ENCODE results near the gene CSMD2.

DNA sequence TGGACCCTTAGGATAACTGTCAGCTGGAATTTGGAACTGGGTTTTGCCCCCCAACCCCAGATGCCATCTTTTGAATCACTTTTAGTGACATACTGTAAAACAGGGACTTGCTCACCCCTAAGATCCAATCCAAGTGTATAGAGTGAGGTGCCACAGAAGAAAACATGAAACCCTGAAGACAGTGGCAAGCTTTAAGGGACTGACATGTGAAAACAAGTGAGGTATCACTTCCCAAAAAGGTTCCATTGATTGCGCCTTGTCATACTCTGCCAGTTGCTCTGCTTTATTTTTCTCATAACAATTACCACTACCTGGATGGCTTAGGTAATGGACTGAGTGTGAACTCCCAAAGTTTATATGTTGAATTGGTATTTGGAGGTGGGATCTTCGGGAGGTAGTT lies 115.6 kb downstream of the CSMD2 start:
- TF ChIP-seq, protein P1, sequence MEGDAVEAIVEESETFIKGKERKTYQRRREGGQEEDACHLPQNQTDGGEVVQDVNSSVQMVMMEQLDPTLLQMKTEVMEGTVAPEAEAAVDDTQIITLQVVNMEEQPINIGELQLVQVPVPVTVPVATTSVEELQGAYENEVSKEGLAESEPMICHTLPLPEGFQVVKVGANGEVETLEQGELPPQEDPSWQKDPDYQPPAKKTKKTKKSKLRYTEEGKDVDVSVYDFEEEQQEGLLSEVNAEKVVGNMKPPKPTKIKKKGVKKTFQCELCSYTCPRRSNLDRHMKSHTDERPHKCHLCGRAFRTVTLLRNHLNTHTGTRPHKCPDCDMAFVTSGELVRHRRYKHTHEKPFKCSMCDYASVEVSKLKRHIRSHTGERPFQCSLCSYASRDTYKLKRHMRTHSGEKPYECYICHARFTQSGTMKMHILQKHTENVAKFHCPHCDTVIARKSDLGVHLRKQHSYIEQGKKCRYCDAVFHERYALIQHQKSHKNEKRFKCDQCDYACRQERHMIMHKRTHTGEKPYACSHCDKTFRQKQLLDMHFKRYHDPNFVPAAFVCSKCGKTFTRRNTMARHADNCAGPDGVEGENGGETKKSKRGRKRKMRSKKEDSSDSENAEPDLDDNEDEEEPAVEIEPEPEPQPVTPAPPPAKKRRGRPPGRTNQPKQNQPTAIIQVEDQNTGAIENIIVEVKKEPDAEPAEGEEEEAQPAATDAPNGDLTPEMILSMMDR (IDR thresholded peaks at IDR 0.05), result no peak
- TF ChIP-seq EP300 (IDR thresholded peaks at IDR 0.05) (no peak), POLR2A (IDR thresholded peaks at IDR 0.05) (no peak)
